Measurements from ENCODE around the gene USP34. TPM values are rescaled to one million over a fixed set of nuclear protein-coding genes. Genes with fewer than 3 reads are reported as not detected.

Gene USP34
- total and polyA plus RNA-seq, 3 experiments from 2014 or later, result 24.1 to 74.1 (median 71.9) TPM

DNA sequence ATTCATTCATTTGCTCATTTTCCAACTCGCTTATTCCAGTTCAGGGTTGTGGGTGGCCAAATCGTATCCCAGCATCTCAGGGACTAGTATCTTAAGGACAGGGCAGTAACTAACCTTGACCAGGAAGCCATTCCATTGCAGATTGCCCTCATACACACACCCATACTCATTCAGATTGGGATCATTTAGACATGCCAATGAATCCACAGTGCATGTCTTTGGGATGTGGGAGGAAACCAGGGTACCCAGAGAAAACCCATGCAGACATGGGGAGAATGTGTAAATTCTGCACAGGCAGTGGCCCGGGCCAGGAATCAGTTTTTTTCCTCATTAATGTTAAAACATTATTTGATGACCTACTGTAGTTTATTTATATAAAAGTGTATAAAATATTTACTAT, 150.7 kb downstream of the USP34 start:
- ChIA-PET CTCF (no interaction called here), POLR2A (no interaction called here)
- H3K27ac ChIP-seq (ENCODE audit: low read depth, low read length), result no peak overlapping the region
- H3K27me3 ChIP-seq (ENCODE audit: insufficient read depth, low read length, poor library complexity, severe bottlenecking), result no peaks in the 10 kb centered on the region
- no peaks in the 10 kb centered on the region for H3K9me3 ChIP-seq (ENCODE audit: low read length)
- DNase-seq, result no peak
- H3K9me3 Mint-ChIP-seq, result no peaks in the 10 kb centered on the region
- no peaks in the 10 kb centered on the region for H3K4me1 Mint-ChIP-seq
- no peaks in the 10 kb centered on the region for H3K27me3 Mint-ChIP-seq
- H3K36me3 ChIP-seq (ENCODE audit: insufficient read depth, low read length), result peaks cover 4% of the 10 kb centered on the region
- H3K36me3 Mint-ChIP-seq, result peaks cover 0 to 69% (median 7%) of the 10 kb centered on the region in 3 donors
- peak overlapping the region in 2 of 8 donors; percentile 2 to 18 for H3K27ac Mint-ChIP-seq
- H3K4me1 ChIP-seq (ENCODE audit: insufficient read depth, low read length), result no peaks in the 10 kb centered on the region
- no peak overlapping the region for H3K4me3 Mint-ChIP-seq
- H3K4me3 ChIP-seq (ENCODE audit: low read length), result no peak overlapping the region

DNA sequence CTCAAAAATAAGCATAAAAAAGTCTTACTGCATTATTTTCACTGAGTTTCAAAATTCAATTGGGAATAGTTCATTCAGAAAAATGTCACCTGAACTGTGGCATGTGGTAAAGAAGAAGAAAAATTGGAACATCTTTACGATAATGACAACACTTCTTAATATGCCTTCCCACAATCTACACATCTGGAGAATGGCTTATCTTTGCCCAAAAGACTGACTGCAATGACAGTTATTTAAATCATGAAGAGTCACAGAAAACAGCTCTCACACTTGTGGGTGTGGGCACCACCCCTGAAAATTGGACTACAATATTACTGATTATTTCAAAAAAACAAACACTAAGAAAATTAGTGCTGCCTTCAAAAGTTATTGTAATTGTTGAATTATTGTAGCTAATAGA, 152.3 kb downstream of the USP34 start:
- peaks cover 9% of the 10 kb centered on the region for H3K36me3 ChIP-seq (ENCODE audit: insufficient read depth, low read length)
- no peak for DNase-seq

DNA sequence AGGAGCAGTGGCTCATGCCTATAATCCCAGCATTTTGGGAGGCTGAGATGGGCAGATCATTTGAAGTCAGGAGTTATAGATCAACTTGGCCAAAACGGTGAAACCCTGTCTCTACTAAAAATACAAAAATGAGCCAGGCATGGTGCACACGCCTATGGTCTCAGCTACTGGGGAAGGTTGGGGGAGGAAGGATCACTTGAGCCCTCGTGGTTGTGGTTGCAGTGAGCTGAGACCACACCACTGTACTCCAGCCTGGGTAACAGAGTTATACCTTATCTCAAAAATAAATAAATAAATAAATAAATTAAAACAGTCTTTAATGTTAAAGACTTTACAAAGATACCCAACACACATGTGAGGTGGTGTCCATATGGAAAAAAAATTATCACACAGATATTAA, 174.9 kb downstream of the USP34 start:
- DNase-seq, result no peak
- POLR2A ChIA-PET, result no interaction called here
- Histone ChIP-seq H3K27me3 (ENCODE audit: insufficient read depth, low read length, poor library complexity, severe bottlenecking) (no peaks in the 10 kb centered on the region), H3K4me1 (ENCODE audit: insufficient read depth, low read length) (no peaks in the 10 kb centered on the region), H3K4me3 (ENCODE audit: low read length) (no peak overlapping the region), H3K27ac (ENCODE audit: low read depth, low read length) (no peak overlapping the region), H3K9me3 (ENCODE audit: low read length) (no peaks in the 10 kb centered on the region), H3K36me3 (ENCODE audit: insufficient read depth, low read length) (peaks cover 7% of the 10 kb centered on the region)
- no peaks in the 10 kb centered on the region for H3K27me3 Mint-ChIP-seq
- no peak overlapping the region for H3K4me3 Mint-ChIP-seq
- H3K36me3 Mint-ChIP-seq, result peaks cover 10 to 78% (median 26%) of the 10 kb centered on the region in 3 donors
- H3K27ac Mint-ChIP-seq, result no peak overlapping the region
- no peaks in the 10 kb centered on the region for H3K9me3 Mint-ChIP-seq
- CTCF ChIA-PET, result no interaction called here
- peaks cover 4 to 28% (median 14%) of the 10 kb centered on the region in 3 donors for H3K4me1 Mint-ChIP-seq

More for the DNA sequence above, 152.3 kb downstream of the USP34 start:
- no peak overlapping the region for H3K27ac ChIP-seq (ENCODE audit: low read depth, low read length)
- Mint-ChIP-seq H3K36me3 (peaks cover 0 to 67% (median 12%) of the 10 kb centered on the region in 3 donors), H3K4me3 (no peak overlapping the region), H3K9me3 (no peaks in the 10 kb centered on the region), H3K27ac (no peak overlapping the region), H3K27me3 (no peaks in the 10 kb centered on the region), H3K4me1 (no peaks in the 10 kb centered on the region)
- ChIA-PET CTCF (no interaction called here), POLR2A (no interaction called here)
- H3K9me3 ChIP-seq (ENCODE audit: low read length), result no peaks in the 10 kb centered on the region
- H3K27me3 ChIP-seq (ENCODE audit: insufficient read depth, low read length, poor library complexity, severe bottlenecking), result no peaks in the 10 kb centered on the region
- no peaks in the 10 kb centered on the region for H3K4me1 ChIP-seq (ENCODE audit: insufficient read depth, low read length)
- H3K4me3 ChIP-seq (ENCODE audit: low read length), result no peak overlapping the region

DNA sequence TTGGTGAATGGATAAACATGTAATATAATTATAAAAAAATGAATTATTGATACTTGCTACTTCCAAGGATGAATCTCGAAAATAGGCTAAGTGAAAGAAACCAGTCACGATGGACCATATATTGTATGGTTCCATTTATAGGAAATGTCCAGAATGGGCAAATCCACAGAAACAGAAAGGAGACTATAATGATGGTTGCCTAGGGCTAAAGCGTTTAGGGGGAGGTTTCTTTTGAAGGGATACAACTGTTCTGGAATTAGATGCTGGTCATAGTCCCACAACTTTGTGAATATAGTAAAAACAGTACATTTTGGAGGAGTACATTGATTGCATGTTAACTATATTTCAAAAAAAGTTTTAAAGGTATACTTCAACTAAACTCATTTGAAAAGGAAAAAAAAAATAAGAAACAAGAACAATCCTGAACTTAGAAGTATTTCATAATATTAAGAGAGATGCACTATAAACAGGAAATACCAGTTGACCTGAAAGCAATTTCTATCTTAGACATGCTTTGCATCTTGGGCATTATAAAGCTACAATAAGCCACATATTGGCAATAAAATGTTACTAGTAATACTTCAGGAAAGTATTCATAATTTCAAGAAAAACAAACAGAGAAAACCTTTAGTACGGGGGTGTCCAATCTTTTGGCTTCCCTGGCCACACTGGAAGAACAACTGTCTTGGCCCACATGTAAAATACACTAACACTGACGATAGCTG, 178.9 kb downstream of the USP34 start:
- ChIA-PET POLR2A (no interaction called here), CTCF (no interaction called here)
- Mint-ChIP-seq H3K27ac (peak overlapping the region in 5 of 8 donors; percentile 10 to 61 (median 40)), H3K27me3 (no peaks in the 10 kb centered on the region), H3K4me1 (peaks cover 4 to 34% (median 11%) of the 10 kb centered on the region in 3 donors), H3K36me3 (peaks cover 10 to 80% (median 27%) of the 10 kb centered on the region in 3 donors), H3K9me3 (no peaks in the 10 kb centered on the region), H3K4me3 (no peak overlapping the region)
- Histone ChIP-seq H3K36me3 (ENCODE audit: insufficient read depth, low read length) (peaks cover 9% of the 10 kb centered on the region), H3K4me3 (ENCODE audit: low read length) (no peak overlapping the region), H3K27ac (ENCODE audit: low read depth, low read length) (no peak overlapping the region), H3K4me1 (ENCODE audit: insufficient read depth, low read length) (no peaks in the 10 kb centered on the region), H3K27me3 (ENCODE audit: insufficient read depth, low read length, poor library complexity, severe bottlenecking) (no peaks in the 10 kb centered on the region), H3K9me3 (ENCODE audit: low read length) (no peaks in the 10 kb centered on the region)
- DNase-seq, result no peak

DNA sequence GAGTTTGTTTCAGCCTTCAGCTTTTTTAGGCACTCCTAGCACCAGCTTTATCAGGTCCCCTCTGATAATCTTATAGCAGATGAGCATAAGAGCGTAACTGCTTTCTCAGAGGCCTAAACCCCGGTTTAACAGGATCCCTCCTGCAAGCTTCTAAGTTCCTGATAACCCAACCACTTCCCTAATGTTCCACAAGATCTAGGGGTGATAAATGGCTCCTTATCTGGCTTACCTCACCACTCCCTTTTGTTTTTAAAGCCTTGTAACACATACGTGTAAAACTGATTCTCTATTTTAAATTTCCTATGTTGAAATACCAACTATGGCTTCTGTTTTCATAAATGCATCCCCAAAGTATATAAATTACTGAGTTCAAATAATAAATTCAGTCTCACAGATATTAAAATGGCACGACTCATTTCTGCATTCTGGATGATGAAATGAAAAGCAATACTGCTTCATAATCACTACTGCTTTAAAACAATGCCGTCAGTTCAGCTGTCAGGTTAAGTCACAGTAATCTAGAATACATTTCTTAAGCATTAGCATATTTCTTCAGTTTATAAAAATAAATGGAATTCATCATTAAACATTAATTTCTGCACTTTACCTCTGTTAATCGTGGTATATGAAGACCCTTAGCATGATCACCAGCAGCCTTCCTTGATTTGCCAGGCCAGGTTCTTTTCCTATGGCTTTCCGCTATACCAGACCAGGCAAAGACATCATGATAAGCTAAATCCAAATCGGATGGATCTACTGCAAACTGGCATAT, 182.6 kb downstream of the USP34 start:
- H3K27ac ChIP-seq (ENCODE audit: low read depth, low read length), result peak overlapping the region; percentile 41
- H3K36me3 ChIP-seq (ENCODE audit: insufficient read depth, low read length), result peaks cover 5% of the 10 kb centered on the region
- Mint-ChIP-seq H3K36me3 (peaks cover 0 to 69% (median 18%) of the 10 kb centered on the region in 3 donors), H3K27me3 (no peaks in the 10 kb centered on the region), H3K27ac (peak overlapping the region in 4 of 8 donors; percentile 27 to 74 (median 60)), H3K4me1 (peaks cover 4 to 25% (median 7%) of the 10 kb centered on the region in 3 donors), H3K9me3 (no peaks in the 10 kb centered on the region), H3K4me3 (no peak overlapping the region)
- H3K9me3 ChIP-seq (ENCODE audit: low read length), result no peaks in the 10 kb centered on the region
- ChIA-PET POLR2A (interaction anchor here (0.5 kb wide), 1 partner anchor 108 kb away, joined by 3 read pairs; no protein-coding TSS in a partner anchor), CTCF (no interaction called here)
- no peaks in the 10 kb centered on the region for H3K4me1 ChIP-seq (ENCODE audit: insufficient read depth, low read length)
- H3K4me3 ChIP-seq (ENCODE audit: low read length), result no peak overlapping the region
- H3K27me3 ChIP-seq (ENCODE audit: insufficient read depth, low read length, poor library complexity, severe bottlenecking), result no peaks in the 10 kb centered on the region
- DNase-seq, result no peak

DNA sequence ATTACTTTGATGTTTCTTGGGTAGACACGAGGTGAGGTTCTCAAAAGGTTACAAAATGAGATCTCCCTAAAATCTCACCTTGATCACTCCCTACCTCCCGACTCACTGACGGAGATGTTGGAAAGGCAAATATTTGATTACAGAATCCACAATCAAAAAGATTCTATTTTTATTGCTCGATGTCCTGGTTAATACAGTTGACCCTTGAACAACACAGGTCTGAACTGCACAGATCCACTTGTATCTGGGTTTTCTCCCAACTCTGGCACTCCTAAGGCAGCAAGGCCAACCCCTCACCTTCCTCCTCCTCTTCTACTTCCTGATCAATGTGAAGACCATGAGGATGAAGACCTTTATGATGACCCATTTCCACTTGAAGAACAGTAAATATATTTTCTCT, 183.6 kb downstream of the USP34 start:
- DNase-seq, result no peak
- Mint-ChIP-seq H3K9me3 (no peaks in the 10 kb centered on the region), H3K27ac (peak overlapping the region in 2 of 8 donors; percentile 46 to 75), H3K4me3 (no peak overlapping the region), H3K36me3 (peaks cover 0 to 72% (median 19%) of the 10 kb centered on the region in 3 donors), H3K27me3 (no peaks in the 10 kb centered on the region), H3K4me1 (peaks cover 4 to 22% (median 4%) of the 10 kb centered on the region in 3 donors)
- Histone ChIP-seq H3K27me3 (ENCODE audit: insufficient read depth, low read length, poor library complexity, severe bottlenecking) (no peaks in the 10 kb centered on the region), H3K36me3 (ENCODE audit: insufficient read depth, low read length) (peaks cover 5% of the 10 kb centered on the region), H3K9me3 (ENCODE audit: low read length) (no peaks in the 10 kb centered on the region), H3K4me3 (ENCODE audit: low read length) (no peak overlapping the region), H3K27ac (ENCODE audit: low read depth, low read length) (no peak overlapping the region), H3K4me1 (ENCODE audit: insufficient read depth, low read length) (no peaks in the 10 kb centered on the region)
- ChIA-PET POLR2A (no interaction called here), CTCF (interaction anchor here (0.6 kb wide), 1 partner anchor 13 kb away, joined by 3 read pairs; no protein-coding TSS in a partner anchor)

DNA sequence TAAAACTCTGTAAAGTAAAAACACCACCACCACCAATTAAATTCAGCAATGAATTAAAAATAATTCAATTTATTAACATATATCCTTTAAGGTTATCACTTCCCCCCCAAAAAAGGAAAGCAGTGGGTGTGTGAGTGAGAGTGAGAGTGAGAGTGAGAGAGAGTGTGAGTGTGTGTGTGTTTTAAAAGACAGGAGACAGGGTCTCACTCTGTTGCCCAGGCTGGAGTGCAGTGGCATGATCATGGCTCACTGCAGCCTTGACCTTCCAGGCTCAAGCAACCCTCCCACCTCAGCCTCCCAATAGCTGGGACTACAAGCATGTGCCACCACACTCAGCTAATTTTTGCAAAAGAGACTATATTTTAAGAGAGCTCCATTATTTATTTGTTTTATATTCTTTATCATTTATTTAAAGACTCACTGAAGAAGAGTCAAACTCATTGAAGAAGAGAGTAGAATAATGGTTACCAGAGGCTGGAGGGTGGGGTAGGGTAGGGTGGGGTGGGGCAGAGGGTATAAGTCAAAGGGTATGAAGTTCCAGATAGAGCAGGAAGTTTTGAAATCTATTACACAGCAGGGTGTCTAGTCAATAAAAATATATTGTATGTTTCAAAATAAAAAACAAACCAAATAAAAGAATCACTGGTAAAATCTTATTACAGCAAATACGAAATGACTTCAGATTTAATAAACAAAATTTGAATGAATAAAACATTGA, 187.3 kb downstream of the USP34 start:
- no peak overlapping the region for H3K4me3 ChIP-seq (ENCODE audit: low read length)
- POLR2A ChIA-PET, result no interaction called here
- H3K4me3 Mint-ChIP-seq, result no peak overlapping the region
- peaks cover 19% of the 10 kb centered on the region for H3K36me3 ChIP-seq (ENCODE audit: insufficient read depth, low read length)
- H3K27me3 ChIP-seq (ENCODE audit: insufficient read depth, low read length, poor library complexity, severe bottlenecking), result no peaks in the 10 kb centered on the region
- no peaks in the 10 kb centered on the region for H3K9me3 ChIP-seq (ENCODE audit: low read length)
- no peaks in the 10 kb centered on the region for H3K4me1 Mint-ChIP-seq
- H3K36me3 Mint-ChIP-seq, result peaks cover 0 to 71% (median 15%) of the 10 kb centered on the region in 3 donors
- no peaks in the 10 kb centered on the region for H3K9me3 Mint-ChIP-seq
- no peak for DNase-seq
- no peaks in the 10 kb centered on the region for H3K4me1 ChIP-seq (ENCODE audit: insufficient read depth, low read length)
- CTCF ChIA-PET, result no interaction called here
- no peaks in the 10 kb centered on the region for H3K27me3 Mint-ChIP-seq
- H3K27ac Mint-ChIP-seq, result peak overlapping the region in 3 of 8 donors; percentile 21 to 79 (median 27)
- no peak overlapping the region for H3K27ac ChIP-seq (ENCODE audit: low read depth, low read length)

All from CD8-positive, alpha-beta memory T cell (primary cell).